Measurements from ENCODE around the gene CMIP. TPM values are rescaled to one million over a fixed set of nuclear protein-coding genes. Genes with fewer than 3 reads are reported as not detected.

The CMIP gene
- total RNA-seq, 1 experiment from 2014 or later, result 3.0 TPM

GRCh38 chr16:81530296-81530721 lies 85.7 kb downstream of the CMIP start:
- no peak for DNase-seq (ENCODE audit: low read depth)

- DNase-seq (ENCODE audit: low read depth), result no peak
Measured at GRCh38 chr16:81530814-81531213, 86.2 kb downstream of the CMIP start.

GRCh38 chr16:81531419-81531821 lies 86.8 kb downstream of the CMIP start:
- DNase-seq (ENCODE audit: low read depth), result no peak

- DNase-seq (ENCODE audit: low read depth), result no peak
Measured at GRCh38 chr16:81532491-81533174, 88.0 kb downstream of the CMIP start.

- no peak for DNase-seq (ENCODE audit: low read depth)
Measured at GRCh38 chr16:81533175-81533507, 88.5 kb downstream of the CMIP start.

- no peak for DNase-seq (ENCODE audit: low read depth)
Measured at GRCh38 chr16:81535679-81536360, 91.2 kb downstream of the CMIP start.

GRCh38 chr16:81536648-81537047 lies 92.0 kb downstream of the CMIP start:
- no peak for DNase-seq (ENCODE audit: low read depth)

- no peak for DNase-seq (ENCODE audit: low read depth)
Measured at GRCh38 chr16:81537721-81538561, 93.3 kb downstream of the CMIP start.

- DNase-seq (ENCODE audit: low read depth), result no peak
Measured at GRCh38 chr16:81539009-81539758, 94.6 kb downstream of the CMIP start.

- no peak for DNase-seq (ENCODE audit: low read depth)
Measured at GRCh38 chr16:81539759-81540472, 95.3 kb downstream of the CMIP start.

GRCh38 chr16:81541314-81541713 lies 96.7 kb downstream of the CMIP start:
- no peak for DNase-seq (ENCODE audit: low read depth)

GRCh38 chr16:81542609-81543570 lies 98.3 kb downstream of the CMIP start:
- no peak for DNase-seq (ENCODE audit: low read depth)

- no peak for DNase-seq (ENCODE audit: low read depth)
Measured at GRCh38 chr16:81543571-81543970, 99.0 kb downstream of the CMIP start.

- no peak for DNase-seq (ENCODE audit: low read depth)
Measured at GRCh38 chr16:81544261-81544660, 99.7 kb downstream of the CMIP start.

GRCh38 chr16:81544700-81545271 lies 100.2 kb downstream of the CMIP start:
- no peak for DNase-seq (ENCODE audit: low read depth)

GRCh38 chr16:81545470-81546250 lies 101.1 kb downstream of the CMIP start:
- no peak for DNase-seq (ENCODE audit: low read depth)

GRCh38 chr16:81546781-81547180 lies 102.2 kb downstream of the CMIP start:
- no peak for DNase-seq (ENCODE audit: low read depth)

- no peak for DNase-seq (ENCODE audit: low read depth)
Measured at GRCh38 chr16:81547194-81547938, 102.8 kb downstream of the CMIP start.
